HG02798 (cell line): ENCODE measurements around the gene PCED1B.
"Not testable (repeated sequence)": the region's sequence is repeated elsewhere in the genome, so short reads cannot be mapped to it uniquely, and the experiment has no call there.

Source experiments
- ATAC-seq: cut with Tn5 transposase; IDR thresholded peaks from one replicate; pipeline ENCODE4 v1.9.1; 2021; ENCODE audit warnings: mild to moderate bottlenecking; ENCODE audit not compliant: unreplicated experiment, poor library complexity

PCED1B gene

GRCh38 chr12:47159348-47159747 is 79.9 kb downstream of the PCED1B start:
- no peak for ATAC-seq

- ATAC-seq: no peak
Observed at GRCh38 chr12:47160316-47161244, 81.2 kb downstream of the PCED1B start.

- no peak for ATAC-seq
Observed at GRCh38 chr12:47164116-47164515, 84.7 kb downstream of the PCED1B start.

GRCh38 chr12:47164724-47165439 is 85.5 kb downstream of the PCED1B start:
- ATAC-seq: no peak

- no peak for ATAC-seq
Observed at GRCh38 chr12:47165934-47166333, 86.5 kb downstream of the PCED1B start.

GRCh38 chr12:47166365-47166764 is 86.9 kb downstream of the PCED1B start:
- ATAC-seq: no peak

- ATAC-seq: not testable (repeated sequence)
Observed at GRCh38 chr12:47170281-47170680, 90.9 kb downstream of the PCED1B start.

GRCh38 chr12:47178014-47178413 is 98.6 kb downstream of the PCED1B start:
- no peak for ATAC-seq

- peak; percentile 71 for ATAC-seq
Observed at GRCh38 chr12:47182164-47182938, 102.9 kb downstream of the PCED1B start.

GRCh38 chr12:47184229-47184628 is 104.8 kb downstream of the PCED1B start:
- ATAC-seq: no peak

- ATAC-seq: no peak
Observed at GRCh38 chr12:47184813-47185212, 105.4 kb downstream of the PCED1B start.

- no peak for ATAC-seq
Observed at GRCh38 chr12:47186246-47186645, 106.8 kb downstream of the PCED1B start.

GRCh38 chr12:47188576-47189441 is 109.4 kb downstream of the PCED1B start:
- ATAC-seq: no peak

GRCh38 chr12:47189728-47190127 is 110.3 kb downstream of the PCED1B start:
- no peak for ATAC-seq

GRCh38 chr12:47190271-47190750 is 110.9 kb downstream of the PCED1B start:
- ATAC-seq: peak; percentile 32

GRCh38 chr12:47190905-47191304 is 111.5 kb downstream of the PCED1B start:
- no peak for ATAC-seq

- no peak for ATAC-seq
Observed at GRCh38 chr12:47192051-47192450, 112.6 kb downstream of the PCED1B start.

GRCh38 chr12:47193066-47193465 is 113.6 kb downstream of the PCED1B start:
- no peak for ATAC-seq

GRCh38 chr12:47194501-47194900 is 115.1 kb downstream of the PCED1B start:
- ATAC-seq: no peak

GRCh38 chr12:47200446-47200845 is 121.0 kb downstream of the PCED1B start:
- ATAC-seq: no peak
